NT2/D1 (cell line): ENCODE results near the gene SCYL3.

Source experiments
- DNase-seq: peaks from one replicate; pipeline ENCODE4 v3.0.0-alpha.2; 2011; ENCODE audit warnings: low read depth, low spot score
- H3K27me3 ChIP-seq: 2 replicates; pipeline ENCODE4 v1.6.0; 2011; ENCODE audit warnings: mild to moderate bottlenecking; ENCODE audit not compliant: insufficient read length, insufficient read depth
- H3K36me3 ChIP-seq: 2 replicates; pipeline ENCODE4 v1.6.1; 2011; ENCODE audit warnings: mild to moderate bottlenecking, low read length, mixed read lengths; ENCODE audit not compliant: insufficient read depth, insufficient read length
- H3K4me1 ChIP-seq: 2 replicates; pipeline ENCODE4 v1.5.1; 2011; ENCODE audit not compliant: insufficient read depth, insufficient read length
- H3K4me3 ChIP-seq: 2 replicates; pipeline ENCODE4 v1.5.1; 2011; ENCODE audit warnings: low read depth; ENCODE audit not compliant: insufficient read length
- H3K9ac ChIP-seq: 2 replicates; pipeline ENCODE4 v1.6.0; 2011; ENCODE audit warnings: low read depth; ENCODE audit not compliant: insufficient read length
- H3K9me3 ChIP-seq: 2 replicates; pipeline ENCODE4 v1.5.1; 2011; ENCODE audit warnings: mild to moderate bottlenecking, low read length; ENCODE audit not compliant: insufficient read depth
- SUZ12 ChIP-seq: IDR thresholded peaks from 2 replicates; pipeline ENCODE4 v1.6.1; 2011; ENCODE audit not compliant: insufficient read length, insufficient read depth; ENCODE audit errors: extremely low read depth
- YY1 ChIP-seq: IDR thresholded peaks from 2 replicates; pipeline ENCODE4 v1.6.1; 2011; ENCODE audit not compliant: insufficient read length, insufficient read depth
- ZNF274 ChIP-seq: IDR thresholded peaks from 2 replicates; pipeline ENCODE4 v1.6.1; 2011; ENCODE audit warnings: mild to moderate bottlenecking, low read depth, low read length

The SCYL3 gene

DNA sequence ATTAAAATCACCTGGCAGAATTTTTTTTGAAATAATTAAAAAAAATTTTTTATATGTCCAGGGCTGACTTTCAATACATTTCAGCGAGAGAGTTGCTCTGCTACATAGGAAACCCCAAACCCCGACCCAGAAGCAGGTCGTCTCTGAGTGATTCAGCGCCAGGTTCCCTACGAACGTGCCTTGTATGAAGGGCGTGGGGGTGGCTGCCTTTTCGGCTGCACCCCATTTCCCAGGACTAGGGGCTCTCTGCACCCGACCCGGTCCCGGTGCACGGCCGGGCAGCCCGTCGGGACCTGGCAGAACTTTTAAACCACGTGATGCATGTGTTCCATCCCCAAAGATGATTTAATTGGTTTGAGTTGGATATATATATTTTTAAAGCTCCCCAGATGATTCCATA is 15.8 kb upstream of the SCYL3 start:
- no peaks in the 10 kb centered on the region for H3K36me3 ChIP-seq
- H3K4me3 ChIP-seq: no peak overlapping the region
- no peak for DNase-seq
- no peaks in the 10 kb centered on the region for H3K4me1 ChIP-seq
- H3K9ac ChIP-seq: no peak overlapping the region
- H3K27me3 ChIP-seq: no peaks in the 10 kb centered on the region
- no peaks in the 10 kb centered on the region; the same call in 1 of the 2 replicates for H3K9me3 ChIP-seq
- TF ChIP-seq ZNF274 (no peak), SUZ12 (no peak), YY1 (no peak)

GRCh38 chr1:169906938-169907337 is 13.2 kb upstream of the SCYL3 start:
- Histone ChIP-seq H3K9ac (no peak overlapping the region), H3K27me3 (no peaks in the 10 kb centered on the region), H3K4me1 (no peaks in the 10 kb centered on the region), H3K36me3 (no peaks in the 10 kb centered on the region), H3K4me3 (no peak overlapping the region), H3K9me3 (no peaks in the 10 kb centered on the region; the same call in 1 of the 2 replicates)
- no peak for DNase-seq
- TF ChIP-seq SUZ12 (no peak), YY1 (no peak), ZNF274 (no peak)

DNA sequence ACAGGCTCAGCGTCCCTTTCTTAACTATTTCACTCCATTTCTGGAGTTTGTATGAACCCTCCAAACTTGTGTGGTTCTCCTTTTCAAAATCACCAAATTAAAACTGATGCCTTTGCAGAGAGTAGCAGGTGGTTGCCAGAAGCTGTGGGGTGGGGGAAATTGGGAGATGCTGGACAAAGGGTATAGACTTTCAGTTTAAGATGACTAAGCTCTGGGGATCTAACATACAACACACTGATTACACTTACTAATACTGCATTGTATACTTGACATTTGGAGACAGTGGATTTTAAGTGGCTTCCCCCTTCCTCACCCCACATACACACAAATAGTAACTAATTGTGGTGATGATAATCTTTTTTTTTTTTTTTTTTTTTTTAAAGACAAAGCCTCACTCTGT is 11.1 kb upstream of the SCYL3 start:
- no peak for DNase-seq
- H3K4me1 ChIP-seq: no peaks in the 10 kb centered on the region
- no peak overlapping the region for H3K9ac ChIP-seq
- TF ChIP-seq YY1 (no peak), SUZ12 (no peak), ZNF274 (no peak)
- no peaks in the 10 kb centered on the region for H3K27me3 ChIP-seq
- H3K36me3 ChIP-seq: no peaks in the 10 kb centered on the region
- H3K9me3 ChIP-seq: no peaks in the 10 kb centered on the region
- H3K4me3 ChIP-seq: no peak overlapping the region

DNA sequence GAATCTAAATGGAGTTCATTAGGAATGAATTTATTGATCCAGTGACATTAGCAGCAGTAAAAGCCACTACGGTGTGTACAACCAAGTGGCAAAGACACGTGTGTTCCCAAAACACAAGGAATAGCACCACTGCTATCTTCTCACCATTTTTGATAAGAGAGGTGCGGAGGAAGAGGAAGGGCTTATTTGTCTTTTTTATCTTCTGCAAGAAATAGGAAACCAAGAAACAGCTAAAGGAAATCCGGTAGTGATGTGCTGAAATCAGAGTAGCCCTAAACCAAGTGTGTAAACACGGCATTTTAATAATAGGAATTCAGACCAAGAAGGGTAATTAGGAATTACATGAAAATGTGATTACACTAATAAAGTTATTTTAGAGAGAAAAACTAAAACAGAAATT is 9.1 kb upstream of the SCYL3 start:
- Histone ChIP-seq H3K36me3 (no peaks in the 10 kb centered on the region), H3K9ac (no peak overlapping the region), H3K9me3 (0 out of 2 replicates have a peak, but pooled peaks cover 4% of the 10 kb centered on the region), H3K4me1 (no peaks in the 10 kb centered on the region), H3K27me3 (no peaks in the 10 kb centered on the region), H3K4me3 (no peak overlapping the region)
- no peak for DNase-seq
- TF ChIP-seq ZNF274 (no peak), SUZ12 (no peak), YY1 (no peak)

GRCh38 chr1:169901115-169901514 is 7.4 kb upstream of the SCYL3 start:
- TF ChIP-seq ZNF274: no peak
- no peak for TF ChIP-seq SUZ12
- no peak for TF ChIP-seq YY1

DNA sequence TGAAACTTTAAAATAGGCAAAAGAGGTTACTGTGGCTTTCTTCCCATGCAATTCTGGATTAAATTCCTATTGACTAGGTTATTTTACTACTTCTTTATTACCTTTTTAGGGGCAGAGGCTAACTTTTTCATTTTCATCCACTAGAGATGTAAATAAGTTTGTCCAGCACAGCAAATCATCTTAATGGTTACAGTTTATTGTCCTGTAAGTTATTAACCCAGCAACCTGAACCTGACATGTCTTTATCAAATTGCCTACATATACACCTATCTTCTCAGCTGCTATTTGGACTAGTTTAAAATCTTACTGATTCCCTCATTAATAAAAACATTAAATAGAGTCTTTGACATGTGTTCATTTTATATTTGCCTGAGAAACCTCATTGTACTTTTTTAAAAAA is 6.9 kb upstream of the SCYL3 start:
- DNase-seq: no peak
- Histone ChIP-seq H3K4me3 (no peak overlapping the region), H3K36me3 (no peaks in the 10 kb centered on the region), H3K9me3 (0 out of 2 replicates have a peak, but pooled peaks cover 4% of the 10 kb centered on the region), H3K9ac (no peak overlapping the region), H3K4me1 (no peaks in the 10 kb centered on the region), H3K27me3 (no peaks in the 10 kb centered on the region)
- TF ChIP-seq YY1 (no peak), SUZ12 (no peak), ZNF274 (no peak)

More at GRCh38 chr1:169901115-169901514, 7.4 kb upstream of the SCYL3 start:
- H3K9me3 ChIP-seq: 0 out of 2 replicates have a peak, but pooled peaks cover 4% of the 10 kb centered on the region
- no peak overlapping the region for H3K9ac ChIP-seq
- H3K4me1 ChIP-seq: no peaks in the 10 kb centered on the region
- H3K4me3 ChIP-seq: no peak overlapping the region
- no peaks in the 10 kb centered on the region for H3K27me3 ChIP-seq
- no peak for DNase-seq
- H3K36me3 ChIP-seq: no peaks in the 10 kb centered on the region

DNA sequence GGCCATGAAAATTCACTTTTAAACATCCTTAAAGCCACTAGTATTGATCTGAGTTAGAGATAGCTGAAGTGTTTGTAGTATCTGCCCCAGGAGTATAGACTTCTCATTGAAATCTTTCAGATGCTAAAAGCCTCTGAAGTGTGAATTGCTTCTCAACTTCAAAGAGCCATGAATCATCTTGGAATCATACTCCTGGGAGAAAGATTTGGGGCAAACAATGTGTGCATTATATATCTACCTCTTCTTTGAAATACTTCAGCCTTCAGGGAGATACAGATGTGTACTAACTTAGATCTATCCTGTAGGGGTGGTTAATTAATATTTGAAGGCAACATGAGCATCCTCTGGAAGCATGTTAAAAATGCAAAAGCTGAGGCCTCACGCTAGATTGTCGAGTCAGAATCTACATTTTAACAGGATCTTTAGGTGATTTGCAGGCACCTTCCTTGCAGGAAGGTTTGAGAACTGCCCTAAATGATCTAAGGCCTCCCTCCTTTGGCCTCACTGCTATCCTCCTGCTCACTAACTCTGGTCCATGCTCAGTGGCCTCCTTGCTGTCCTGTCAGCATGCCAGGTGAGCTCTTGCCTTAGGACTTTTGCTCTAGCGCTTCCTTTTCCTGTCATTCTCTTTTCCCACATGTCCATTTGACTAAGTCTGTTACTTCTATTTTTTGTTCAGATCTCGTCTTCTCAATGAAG is 6.0 kb upstream of the SCYL3 start:
- no peak for DNase-seq
- Histone ChIP-seq H3K4me3 (no peak overlapping the region), H3K36me3 (no peaks in the 10 kb centered on the region), H3K9me3 (0 out of 2 replicates have a peak, but pooled peaks cover 4% of the 10 kb centered on the region), H3K27me3 (no peaks in the 10 kb centered on the region), H3K9ac (no peak overlapping the region), H3K4me1 (no peaks in the 10 kb centered on the region)
- no peak for TF ChIP-seq SUZ12
- TF ChIP-seq ZNF274: no peak
- TF ChIP-seq YY1: no peak

- Histone ChIP-seq H3K27me3 (no peaks in the 10 kb centered on the region), H3K36me3 (no peaks in the 10 kb centered on the region), H3K9ac (no peak overlapping the region), H3K9me3 (0 out of 2 replicates have a peak, but pooled peaks cover 4% of the 10 kb centered on the region), H3K4me3 (no peak overlapping the region), H3K4me1 (no peaks in the 10 kb centered on the region)
- no peak for TF ChIP-seq ZNF274
- no peak for TF ChIP-seq SUZ12
- TF ChIP-seq YY1: no peak
- no peak for DNase-seq
Observed at GRCh38 chr1:169896013-169896412, 2.3 kb upstream of the SCYL3 start.
